ENCODE measurements around the gene SERPINA6.

Gene SERPINA6

DNA sequence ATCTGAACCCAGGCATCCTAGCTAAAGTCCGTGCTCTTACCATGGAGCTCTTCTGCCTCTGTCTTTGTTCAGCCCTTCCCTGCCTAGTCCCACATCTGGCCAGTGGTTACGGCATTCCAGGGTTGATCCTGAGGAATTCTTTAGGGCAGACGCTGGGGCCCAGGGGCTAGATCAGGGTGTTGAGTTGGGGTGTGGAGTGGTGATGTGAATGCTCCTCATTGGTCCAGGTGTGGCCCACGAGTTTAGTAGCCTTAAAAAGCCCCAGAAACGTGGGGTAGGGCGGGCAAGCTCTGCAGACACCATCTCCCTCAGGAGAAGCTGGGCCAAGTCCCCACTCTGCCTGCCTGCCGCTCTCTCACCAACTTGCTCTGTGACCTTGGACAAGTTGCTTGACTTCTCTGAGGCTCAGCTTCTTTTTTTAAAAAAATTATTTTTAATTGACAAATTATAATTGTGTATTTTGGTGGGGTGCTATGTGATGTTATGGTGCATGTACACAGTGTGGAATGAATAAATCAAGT lies 9.0 kb upstream of the SERPINA6 start:
- in situ Hi-C loops (cut with MboI; ENCODE audit: low pct_unique_long_range_greater_than_20kb, low sequenced_read_pairs): no loop called here

DNA sequence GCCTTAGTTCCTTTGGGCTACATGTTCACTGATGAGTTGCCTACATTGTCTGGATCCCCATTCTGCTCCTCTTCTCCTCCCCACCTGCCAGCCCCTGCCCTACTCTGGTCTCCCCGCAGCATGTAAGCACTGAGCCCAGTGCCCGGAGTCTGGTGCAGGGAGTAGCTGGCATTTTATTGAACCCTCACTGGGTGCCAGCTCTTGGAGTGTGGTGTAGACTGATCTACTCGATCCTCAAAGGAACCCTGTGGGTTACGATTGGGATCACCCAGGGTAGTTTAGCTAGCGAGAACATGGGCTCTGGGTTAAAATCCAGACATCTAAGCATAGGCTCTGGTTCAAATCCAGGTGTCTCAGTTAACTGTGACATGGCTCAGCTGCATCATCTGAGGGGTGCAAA lies 8.3 kb upstream of the SERPINA6 start:
- DNase-seq: no peak
- in situ Hi-C loops (cut with MboI; ENCODE audit: low pct_unique_long_range_greater_than_20kb, low sequenced_read_pairs): no loop called here

More for the DNA sequence above, 9.0 kb upstream of the SERPINA6 start:
- DNase-seq: no peak

DNA sequence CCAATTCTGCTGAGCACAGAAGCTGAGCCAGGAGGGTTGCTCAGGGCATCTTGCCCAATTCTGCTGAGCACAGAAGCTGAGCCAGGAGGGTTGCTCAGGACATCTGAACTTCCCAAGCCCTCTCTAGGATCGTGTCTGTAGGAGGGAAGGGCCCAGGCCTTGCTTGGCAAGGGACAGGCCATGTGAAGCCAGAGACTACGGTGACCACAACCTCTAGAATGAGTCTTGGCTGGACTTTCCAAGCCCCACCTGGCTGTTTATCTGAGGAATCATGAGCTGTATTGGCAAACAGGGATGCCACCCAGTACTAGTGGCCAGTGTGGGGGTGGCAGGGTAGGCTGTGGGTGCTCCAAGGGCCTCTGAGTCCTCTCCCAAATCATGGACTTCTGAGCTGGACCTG lies 7.7 kb upstream of the SERPINA6 start:
- no peak for DNase-seq
- in situ Hi-C loops (cut with MboI; ENCODE audit: low pct_unique_long_range_greater_than_20kb, low sequenced_read_pairs): no loop called here

DNA sequence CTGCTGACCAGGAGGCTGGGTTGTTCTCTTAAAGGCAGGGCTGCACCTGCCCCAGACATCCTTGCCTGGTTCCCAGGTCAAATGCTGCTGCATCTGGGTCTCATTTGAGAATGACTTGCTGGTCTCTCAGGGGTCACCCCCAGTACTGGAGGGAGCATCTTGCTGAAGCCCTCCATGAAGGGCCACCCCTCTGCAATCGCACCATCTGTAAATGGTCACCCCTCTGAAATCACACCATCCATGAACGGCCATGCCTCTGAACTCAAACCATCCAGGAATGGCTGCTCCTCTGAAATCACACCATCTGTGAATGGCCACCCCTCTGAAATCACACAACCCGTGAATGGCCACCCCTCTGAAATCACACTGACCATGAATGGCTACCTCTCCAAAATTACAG lies 7.3 kb upstream of the SERPINA6 start:
- DNase-seq: no peak
- in situ Hi-C loops (cut with MboI; ENCODE audit: low pct_unique_long_range_greater_than_20kb, low sequenced_read_pairs): no loop called here

DNA sequence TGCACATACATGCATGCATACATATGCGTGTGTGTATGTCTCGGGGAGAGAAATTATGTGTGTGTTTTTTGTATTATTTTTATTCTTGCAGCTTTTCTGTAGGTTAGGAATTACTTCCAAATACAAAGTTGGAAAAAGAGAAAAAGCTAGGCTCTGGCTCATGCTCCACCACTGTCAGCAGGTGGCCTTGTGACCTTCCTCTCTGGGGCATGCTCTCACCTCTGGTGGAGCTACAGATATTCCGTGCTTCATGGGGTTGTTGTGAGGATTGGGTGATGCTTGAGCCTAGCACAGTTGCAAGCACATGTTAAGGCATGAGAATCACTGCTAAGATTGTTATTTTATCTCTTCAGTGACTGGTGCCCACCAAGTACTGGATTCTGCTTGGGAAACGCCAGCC lies 6.7 kb upstream of the SERPINA6 start:
- in situ Hi-C loops (cut with MboI; ENCODE audit: low pct_unique_long_range_greater_than_20kb, low sequenced_read_pairs): no loop called here
- no peak for DNase-seq

DNA sequence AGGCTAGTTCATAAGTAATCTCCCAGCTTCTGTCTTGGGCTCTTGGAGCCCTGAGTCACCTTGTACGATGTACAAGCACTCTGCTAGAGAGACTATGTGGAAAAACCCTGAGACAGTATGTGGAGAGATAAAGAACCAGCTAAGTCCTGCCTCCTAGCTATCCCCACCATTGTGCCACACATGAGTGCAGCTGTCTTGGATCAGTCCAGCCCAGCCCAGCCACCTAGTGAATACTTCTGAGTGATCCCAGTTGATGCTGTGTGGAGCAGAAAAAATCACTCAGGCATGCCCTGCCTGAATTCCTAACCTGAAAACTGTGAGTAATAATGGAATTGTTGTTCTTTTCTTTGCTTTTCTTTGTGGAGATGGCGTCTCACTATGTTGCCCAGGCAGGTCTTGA lies 5.1 kb upstream of the SERPINA6 start:
- in situ Hi-C loops (cut with MboI; ENCODE audit: low pct_unique_long_range_greater_than_20kb, low sequenced_read_pairs): no loop called here
- DNase-seq: no peak

DNA sequence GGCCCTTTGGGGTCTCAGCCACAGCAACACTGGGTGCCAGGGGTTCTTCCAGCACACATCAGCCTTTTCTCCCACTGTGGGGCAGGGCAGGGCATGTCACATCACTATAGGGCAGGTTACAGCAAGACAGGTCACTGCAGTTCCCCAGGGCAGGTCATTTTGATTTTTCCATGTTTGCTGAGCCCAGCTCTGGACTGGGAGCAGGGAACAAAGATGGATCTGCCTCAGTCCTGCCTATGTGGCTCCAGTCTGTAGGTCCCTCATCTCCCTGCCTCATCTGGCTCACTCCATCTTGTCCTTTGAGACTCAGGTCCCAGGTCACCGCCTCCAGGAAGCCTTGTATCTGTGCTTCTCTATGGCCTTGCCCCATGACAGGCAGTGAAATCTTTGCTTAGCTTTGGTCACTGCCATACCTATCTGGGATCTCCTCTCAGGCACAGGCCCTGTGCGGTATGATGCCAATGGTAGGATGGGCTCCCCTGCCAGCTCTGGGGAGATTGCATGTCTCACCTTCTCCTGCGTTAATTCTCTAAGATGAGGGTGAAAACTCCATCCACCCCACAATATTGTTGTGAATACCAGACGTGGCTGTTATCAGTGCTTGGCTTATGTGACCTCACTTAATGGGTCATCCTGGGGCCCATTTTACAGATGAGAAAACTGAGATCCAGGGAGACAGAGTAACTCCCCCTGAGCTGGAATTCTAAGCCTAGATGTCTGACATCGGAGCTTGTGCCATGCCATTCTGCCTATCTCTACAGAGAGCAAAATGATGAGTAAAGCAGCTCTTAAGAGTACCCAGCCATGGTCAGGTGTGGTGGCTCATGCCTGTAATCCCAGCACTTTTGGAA lies 1.5 kb downstream of the SERPINA6 start:
- in situ Hi-C loops (cut with MboI; ENCODE audit: low pct_unique_long_range_greater_than_20kb, low sequenced_read_pairs): no loop called here
- no peak for DNase-seq

DNA sequence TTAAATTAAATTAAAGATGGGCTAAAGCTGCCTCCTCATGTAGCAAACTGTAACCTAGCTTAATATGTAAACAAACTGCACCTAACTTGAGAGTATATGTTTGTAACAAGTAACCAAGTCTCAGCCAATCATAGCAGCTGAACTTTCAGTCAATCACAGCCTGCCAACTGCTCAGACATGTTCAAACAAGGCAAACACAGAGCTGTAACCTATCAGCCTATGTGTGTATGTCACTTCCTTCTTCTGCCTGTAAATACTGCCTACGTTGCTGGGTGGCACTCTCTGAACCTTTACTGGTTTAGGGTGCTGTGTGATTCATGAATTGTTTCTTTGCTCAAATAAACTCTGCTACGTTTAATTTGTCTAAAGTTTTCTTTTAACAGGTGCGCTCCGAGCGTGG lies 2.9 kb downstream of the SERPINA6 start:
- in situ Hi-C loops (cut with MboI; ENCODE audit: low pct_unique_long_range_greater_than_20kb, low sequenced_read_pairs): no loop called here
- DNase-seq: no peak

DNA sequence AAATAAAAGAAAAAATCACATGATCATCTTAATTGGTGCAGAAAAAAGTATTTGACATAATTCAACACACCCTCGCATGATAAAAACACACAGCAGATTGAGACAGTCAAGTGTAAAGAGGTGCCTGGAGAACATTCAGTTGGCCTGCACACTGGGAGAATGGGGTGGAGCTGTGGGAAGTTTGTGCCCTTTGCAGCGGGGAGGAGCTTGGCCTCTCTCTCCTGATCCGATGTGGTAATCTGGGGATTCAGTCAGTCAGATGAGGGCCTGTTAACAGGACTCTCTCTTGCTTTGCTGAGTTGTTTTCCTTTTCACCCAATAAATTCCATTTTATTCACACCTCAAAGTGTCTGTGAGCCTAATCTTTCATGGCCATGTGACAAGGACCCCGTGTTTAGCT lies 5.9 kb downstream of the SERPINA6 start:
- DNase-seq: no peak
- in situ Hi-C loops (cut with MboI; ENCODE audit: low pct_unique_long_range_greater_than_20kb, low sequenced_read_pairs): no loop called here

DNA sequence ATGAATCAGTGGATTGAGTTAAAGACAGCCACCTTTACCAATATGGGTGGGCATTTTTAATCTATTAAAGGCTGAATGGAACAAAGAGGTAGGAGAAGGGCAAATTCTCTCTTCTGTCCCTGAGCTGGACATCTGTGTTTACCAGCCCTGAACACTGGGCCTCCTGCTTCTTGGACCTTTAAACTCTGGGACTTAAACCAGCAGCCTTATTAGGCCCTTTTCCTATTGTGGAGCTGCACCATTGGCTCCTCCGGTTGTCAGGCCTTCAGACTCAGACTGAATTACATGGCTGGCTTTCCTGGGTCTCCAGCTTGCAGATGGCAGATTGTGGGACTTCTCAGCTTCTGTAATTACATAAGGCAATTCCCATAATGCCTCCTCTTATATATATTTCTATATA lies 6.4 kb downstream of the SERPINA6 start:
- no peak for DNase-seq
- in situ Hi-C loops (cut with MboI; ENCODE audit: low pct_unique_long_range_greater_than_20kb, low sequenced_read_pairs): no loop called here

DNA sequence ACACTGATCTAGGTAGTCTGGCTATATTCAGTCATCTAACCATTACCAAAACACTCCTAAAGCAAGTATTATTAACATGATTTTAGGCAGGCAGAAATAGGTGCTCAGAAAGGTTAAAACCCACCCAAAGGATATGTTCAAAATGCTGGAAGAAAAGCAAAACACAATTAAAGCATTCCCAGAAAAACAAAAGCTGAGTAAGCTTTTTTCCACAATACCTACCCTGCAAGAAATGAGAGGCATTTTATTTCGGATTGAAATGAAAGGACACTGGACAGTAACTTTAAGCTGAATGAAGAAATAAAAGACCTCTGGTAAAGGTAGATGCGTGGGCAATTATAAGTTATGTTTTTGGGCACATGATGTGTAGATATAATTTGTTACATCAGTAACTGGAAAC lies 8.2 kb downstream of the SERPINA6 start:
- no peak for DNase-seq
- in situ Hi-C loops (cut with MboI; ENCODE audit: low pct_unique_long_range_greater_than_20kb, low sequenced_read_pairs): no loop called here

DNA sequence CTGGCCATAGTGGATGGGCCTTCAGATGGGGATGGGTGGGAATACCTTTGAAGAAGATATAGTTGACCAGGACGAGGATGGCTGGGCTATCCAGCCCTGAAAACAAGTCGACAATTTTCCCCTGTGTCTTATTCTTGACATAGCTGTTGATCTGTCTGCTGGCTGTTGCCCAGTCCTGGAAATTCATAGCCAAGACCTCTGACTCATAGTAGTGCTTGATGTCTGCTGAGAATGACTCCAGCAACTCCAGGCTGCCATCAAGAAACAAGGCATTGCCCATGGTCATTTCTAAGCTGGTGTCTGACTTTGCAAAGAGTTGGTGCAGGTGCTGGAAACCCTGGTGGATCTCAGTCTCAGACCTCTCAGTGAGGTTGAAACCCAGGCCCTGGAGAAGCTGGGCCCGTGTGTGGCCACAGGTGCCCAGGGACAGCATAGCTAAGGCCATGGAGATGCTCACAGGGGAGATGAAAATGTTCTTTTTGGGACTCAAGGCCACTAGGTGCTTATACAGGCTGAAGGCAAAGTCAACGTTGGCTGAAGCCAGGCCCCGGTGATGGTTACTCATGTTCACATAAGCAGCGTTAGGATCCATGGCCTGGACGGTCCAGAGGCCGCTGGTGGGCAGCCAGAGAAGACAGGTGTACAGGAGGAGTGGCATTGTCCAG lies 9.0 kb downstream of the SERPINA6 start:
- in situ Hi-C loops (cut with MboI; ENCODE audit: low pct_unique_long_range_greater_than_20kb, low sequenced_read_pairs): no loop called here
- no peak for DNase-seq

DNA sequence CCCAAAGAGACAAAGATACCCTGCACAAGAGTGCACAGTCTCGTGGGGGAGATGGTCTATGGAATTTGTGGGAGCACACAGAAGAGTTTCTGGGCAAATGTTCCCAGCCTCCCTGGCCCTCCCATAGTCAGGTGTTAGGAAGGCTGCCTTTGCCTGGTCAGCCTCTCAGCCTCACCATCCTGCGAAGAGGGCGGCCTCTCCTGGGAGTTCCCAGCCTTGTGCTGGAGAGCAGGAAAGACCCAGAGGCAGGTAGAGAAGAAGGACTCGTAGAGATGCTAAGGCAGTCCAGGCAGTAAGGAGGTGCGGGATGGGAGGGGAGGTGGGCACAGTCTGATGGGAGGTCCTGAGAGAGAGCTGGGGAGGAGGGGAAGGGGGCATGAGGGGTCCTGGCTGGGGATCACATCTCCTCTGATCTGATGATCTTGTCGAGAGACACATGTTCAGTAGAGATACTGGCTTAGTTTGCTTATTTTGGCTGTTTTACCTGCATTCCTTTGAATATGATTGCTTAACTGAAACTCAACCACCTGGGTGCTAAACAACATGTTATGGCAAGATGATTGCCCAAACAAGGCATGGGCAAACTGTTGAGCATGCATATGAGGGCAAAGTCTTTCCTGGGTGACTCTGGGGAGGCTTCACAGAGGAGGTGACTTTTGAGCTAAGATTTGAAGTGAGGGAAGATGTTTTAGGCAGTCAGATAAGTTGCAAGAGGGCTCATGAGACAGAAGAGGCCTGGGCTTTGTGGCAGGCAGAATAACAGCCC lies 10.5 kb downstream of the SERPINA6 start:
- in situ Hi-C loops (cut with MboI; ENCODE audit: low pct_unique_long_range_greater_than_20kb, low sequenced_read_pairs): no loop called here
- DNase-seq: no peak

DNA sequence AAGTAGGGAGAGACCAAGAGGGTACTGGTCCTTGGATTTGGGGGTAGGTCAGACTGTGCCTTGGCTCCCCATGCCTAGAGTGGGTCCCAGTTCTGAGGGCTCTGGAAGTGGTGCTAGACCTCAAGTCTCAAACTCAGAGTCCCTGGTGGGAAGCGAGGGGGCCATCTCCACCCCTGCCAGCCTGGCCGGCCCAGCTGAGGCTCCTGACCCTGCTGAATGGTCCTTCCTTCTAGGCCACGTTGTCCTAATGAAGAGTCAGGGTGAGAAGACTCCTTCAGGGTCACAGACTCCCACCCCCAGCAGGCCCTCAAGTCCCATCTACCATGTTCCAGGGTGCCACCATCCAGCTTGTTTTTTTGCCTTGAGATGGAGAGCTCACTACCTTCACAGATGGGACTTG lies 12.9 kb downstream of the SERPINA6 start:
- in situ Hi-C loops (cut with MboI; ENCODE audit: low pct_unique_long_range_greater_than_20kb, low sequenced_read_pairs): no loop called here
- no peak for DNase-seq

DNA sequence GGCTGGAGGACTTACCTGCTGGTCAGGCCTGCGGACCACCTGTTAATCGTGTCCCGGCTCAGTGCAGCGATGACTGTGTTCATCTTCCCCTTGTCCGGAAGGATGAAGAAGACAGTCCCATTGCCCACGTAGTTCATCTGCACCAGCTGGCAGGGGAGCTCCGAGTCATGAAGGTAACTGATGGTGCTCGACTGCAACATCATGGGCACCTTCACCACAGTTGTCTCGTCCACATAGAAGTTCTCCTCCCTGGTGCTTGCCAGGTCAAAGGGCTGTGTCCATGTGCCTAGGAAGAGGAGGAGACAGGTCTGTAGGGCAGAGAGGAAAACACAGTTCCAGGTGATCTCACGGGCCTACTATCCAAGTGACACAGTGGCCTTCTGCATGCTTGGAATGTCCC lies 13.4 kb downstream of the SERPINA6 start:
- in situ Hi-C loops (cut with MboI; ENCODE audit: low pct_unique_long_range_greater_than_20kb, low sequenced_read_pairs): no loop called here

DNA sequence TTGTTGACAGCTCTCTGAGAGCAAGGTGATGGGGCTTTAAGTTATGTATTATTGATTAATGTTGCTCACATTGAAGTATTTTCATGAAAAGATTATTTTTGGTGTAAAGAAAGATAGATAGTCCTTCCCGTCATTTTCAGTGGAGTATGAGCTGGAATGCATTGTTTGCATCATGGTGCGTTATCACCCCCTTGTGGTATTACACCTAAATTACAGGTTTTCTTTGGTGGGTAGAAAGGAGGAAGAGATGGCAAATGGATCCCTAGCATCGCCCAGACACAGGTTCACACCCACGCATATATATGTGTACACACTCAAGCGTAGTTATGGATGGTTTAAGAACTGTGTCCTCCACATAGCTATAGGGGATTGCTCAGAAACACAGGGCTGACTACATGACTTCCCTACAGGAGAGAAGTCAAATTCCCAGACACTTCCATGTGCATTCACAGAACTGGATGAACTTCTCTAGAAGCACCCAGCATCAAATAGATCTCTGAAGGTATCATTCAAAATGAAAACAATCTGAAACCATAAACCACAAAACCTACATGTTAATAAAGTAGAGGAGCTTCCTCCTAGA lies 15.6 kb downstream of the SERPINA6 start:
- in situ Hi-C loops (cut with MboI; ENCODE audit: low pct_unique_long_range_greater_than_20kb, low sequenced_read_pairs): no loop called here
- DNase-seq: peak; percentile 72

More for the DNA sequence above, 13.4 kb downstream of the SERPINA6 start:
- no peak for DNase-seq

DNA sequence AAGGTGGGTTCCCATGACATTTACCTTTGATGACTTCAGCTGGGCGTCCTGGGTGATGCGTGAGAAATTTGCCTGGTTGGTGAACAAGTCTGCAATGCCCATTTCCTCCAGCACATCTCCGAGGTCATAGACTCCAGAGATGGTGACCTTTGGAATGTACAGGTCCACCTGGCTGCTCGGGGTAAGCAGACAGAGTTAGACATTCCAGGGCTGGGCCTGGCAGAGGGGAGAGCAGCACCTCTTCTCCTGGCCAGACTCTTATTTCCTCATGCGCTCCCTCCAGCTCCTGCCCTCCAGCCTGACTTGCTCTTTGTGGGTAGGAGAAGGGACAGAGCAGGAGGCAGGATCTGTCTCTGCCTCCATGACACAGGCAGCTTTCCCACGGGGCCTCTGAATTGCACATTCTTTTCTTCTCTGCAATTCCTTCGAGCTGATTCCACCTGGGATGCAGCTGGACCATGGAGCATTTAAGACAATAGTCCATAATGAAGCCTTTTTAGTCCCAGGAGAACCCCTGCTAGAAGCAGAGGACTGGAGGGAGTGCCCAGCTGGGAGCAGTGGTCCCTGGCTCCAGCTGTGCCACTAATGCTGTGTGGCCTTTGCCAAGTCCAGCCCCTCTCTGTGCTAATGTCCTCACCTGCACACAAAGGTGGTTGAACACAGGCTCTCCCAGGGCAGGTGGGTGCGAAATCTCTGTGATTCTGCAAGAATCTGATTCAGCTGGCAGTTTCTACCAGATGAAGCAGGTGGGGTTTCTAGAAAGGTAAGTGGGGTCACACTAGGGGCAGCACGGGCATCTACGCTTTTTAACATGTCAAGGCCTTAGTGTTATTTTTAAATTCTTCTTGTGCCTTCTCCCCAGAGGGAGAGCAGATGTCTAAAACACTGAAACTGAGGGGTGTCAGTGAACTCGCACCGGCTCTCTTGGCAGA lies 16.8 kb downstream of the SERPINA6 start:
- in situ Hi-C loops (cut with MboI; ENCODE audit: low pct_unique_long_range_greater_than_20kb, low sequenced_read_pairs): no loop called here
- no peak for DNase-seq

DNA sequence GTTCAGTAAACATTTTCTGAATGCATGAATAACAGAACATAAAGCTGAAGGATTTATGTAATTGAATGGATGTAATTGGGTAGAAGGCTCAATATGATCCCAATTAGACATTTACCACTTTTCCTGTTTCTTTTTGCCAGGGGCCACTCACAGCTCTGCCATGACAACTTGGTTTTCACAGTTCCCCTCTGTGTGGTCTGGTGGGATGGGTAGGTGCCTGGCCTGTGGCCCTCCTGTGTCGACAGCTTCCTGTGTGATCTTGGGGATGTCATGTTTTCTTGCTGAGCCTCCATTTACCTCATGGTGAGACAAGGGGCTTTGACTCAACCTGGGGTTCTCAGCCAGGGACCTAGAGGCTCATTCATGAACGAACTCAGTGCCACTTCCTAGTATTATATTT lies 17.5 kb downstream of the SERPINA6 start:
- in situ Hi-C loops (cut with MboI; ENCODE audit: low pct_unique_long_range_greater_than_20kb, low sequenced_read_pairs): no loop called here
- no peak for DNase-seq

DNA sequence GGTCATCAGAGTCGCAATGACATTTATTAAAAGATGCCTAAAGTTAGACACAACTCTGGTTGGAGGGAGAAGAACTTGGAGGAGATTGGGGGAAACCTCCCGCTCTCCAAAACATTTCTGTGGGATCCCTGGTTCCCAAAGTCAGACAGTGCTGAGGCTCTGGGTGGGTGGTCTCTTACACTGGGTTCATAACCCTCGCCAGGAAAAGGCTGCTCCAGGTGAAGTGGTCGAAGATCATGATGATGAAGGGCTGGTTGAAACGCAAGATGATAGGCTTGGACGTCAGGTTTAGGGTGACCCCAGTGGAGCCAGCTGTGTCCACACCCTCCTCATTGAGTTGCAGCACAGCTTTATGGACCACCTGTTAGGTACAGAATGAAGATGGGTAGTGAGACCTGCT lies 18.9 kb downstream of the SERPINA6 start:
- in situ Hi-C loops (cut with MboI; ENCODE audit: low pct_unique_long_range_greater_than_20kb, low sequenced_read_pairs): no loop called here
- no peak for DNase-seq

All from KBM-7 (cell line).